AG04450 (cell line): ENCODE results near the gene MYL6B. TPM values are rescaled to one million over a fixed set of nuclear protein-coding genes. Genes with fewer than 3 reads are reported as not detected.

Experiments
- CTCF ChIA-PET: fragments of 300-600, 350-600 bp; formaldehyde crosslinking; extraction: SDS; loops from one replicate; lab custom pipeline; 2022; ENCODE audit warnings: antibody characterized with exemption, inconsistent platforms; lab: Charles Lee
- POLR2A ChIA-PET: fragments of 350-600 bp; formaldehyde crosslinking; extraction: SDS; loops from one replicate; lab custom pipeline; 2021; ENCODE audit warnings: antibody characterized with exemption, inconsistent platforms; lab: Yijun Ruan, JAX
- DNase-seq: peaks from one replicate; pipeline ENCODE4 v3.0.0-alpha.2; 2011; ENCODE audit warnings: low read depth, low spot score
- H3K27ac ChIP-seq: one replicate; pipeline ENCODE4 v1.5.1; 2012; ENCODE audit warnings: low read depth, low read length, control low read depth
- H3K27me3 ChIP-seq: one replicate; pipeline ENCODE4 v1.6.0; 2012; ENCODE audit warnings: low read length; ENCODE audit not compliant: control insufficient read depth, insufficient read depth
- H3K4me3 ChIP-seq: 2 replicates; pipeline ENCODE4 v1.5.1; 2011; ENCODE audit warnings: mild to moderate bottlenecking, low read depth, low read length, control low read depth
- H3K9me3 ChIP-seq: 2 replicates; pipeline ENCODE4 v1.5.1; 2012; ENCODE audit warnings: low read length; ENCODE audit not compliant: control insufficient read depth, insufficient read depth
- CTCF ChIP-seq: IDR thresholded peaks from 2 replicates; pipeline ENCODE4 v1.5.1; 2011; ENCODE audit warnings: low read depth, low read length, control low read depth, inconsistent platforms
- polyA plus RNA-seq: library from polyadenylated mRNA; depleted of rRNA; stranded (reverse); fragments of >200 nt; gene quantifications from 2 replicates; pipeline ENCODE4 v1.2.3, GENCODE V29; 2011

MYL6B gene
- polyA plus RNA-seq, 1 experiment, result 124 TPM

GRCh38 chr12:56163533-56164344 is 11.4 kb downstream of the MYL6B start:
- no peak for TF ChIP-seq CTCF
- Histone ChIP-seq H3K9me3 (no peaks in the 10 kb centered on the region), H3K27me3 (no peaks in the 10 kb centered on the region), H3K4me3 (no peak overlapping the region), H3K27ac (peak overlapping the region; percentile 21)
- ChIA-PET POLR2A (interaction anchor here (0.5 to 2.5 kb wide), 8 partner anchors 15 to 289 kb away, joined by 3 to 18 read pairs (median 3); partner anchors contain the start of genes ESYT1, SMARCC2 and ZC3H10), CTCF (interaction anchor here (1.5 to 1.8 kb wide), 2 partner anchors 12 to 45 kb away, joined by 4 read pairs; partner anchors contain the start of gene ZC3H10)
- no peak for DNase-seq

GRCh38 chr12:56164345-56164729 is 11.9 kb downstream of the MYL6B start:
- CTCF ChIA-PET, result interaction anchor here (1.8 kb wide), 1 partner anchor 13 kb away, joined by 4 read pairs; no protein-coding TSS in a partner anchor

DNA sequence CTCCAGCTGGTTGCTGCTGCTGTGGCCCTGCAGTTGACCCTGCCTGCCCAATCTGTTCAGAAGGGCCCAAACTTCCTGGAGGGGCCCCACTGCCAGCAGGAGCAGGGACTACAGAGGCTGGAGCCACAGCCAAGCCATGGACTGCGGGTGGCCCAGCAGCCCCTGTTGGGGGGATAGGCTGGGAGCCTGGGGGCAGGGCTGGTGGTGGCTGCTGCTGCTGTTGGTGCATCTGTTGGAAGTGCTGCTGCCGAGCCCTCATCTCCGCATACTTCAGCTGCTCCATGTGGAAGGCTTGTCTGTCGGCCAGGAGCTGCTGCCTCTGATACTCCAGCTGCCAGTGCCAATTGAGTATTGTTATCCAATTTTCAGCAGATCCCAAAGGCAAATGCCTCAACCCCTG is 13.0 kb downstream of the MYL6B start:
- ChIA-PET POLR2A (interaction anchor here (0.8 to 1.0 kb wide), 5 partner anchors 37 to 47 kb away, joined by 3 to 5 read pairs (median 4); partner anchors contain the start of genes ESYT1 and ZC3H10), CTCF (interaction anchor here (0.6 kb wide), 1 partner anchor 1618 kb away, joined by 3 read pairs; no protein-coding TSS in a partner anchor)
- Histone ChIP-seq H3K9me3 (no peaks in the 10 kb centered on the region), H3K27me3 (no peaks in the 10 kb centered on the region), H3K27ac (no peak overlapping the region), H3K4me3 (no peak overlapping the region)
- DNase-seq, result no peak
- no peak for TF ChIP-seq CTCF

More at GRCh38 chr12:56164345-56164729, 11.9 kb downstream of the MYL6B start:
- POLR2A ChIA-PET, result interaction anchor here (0.7 to 1.7 kb wide), 4 partner anchors 37 to 289 kb away, joined by 3 to 4 read pairs (median 3); partner anchors contain the start of gene ESYT1
- no peak for TF ChIP-seq CTCF
- no peak for DNase-seq
- Histone ChIP-seq H3K27ac (no peak overlapping the region), H3K9me3 (no peaks in the 10 kb centered on the region), H3K4me3 (no peak overlapping the region), H3K27me3 (no peaks in the 10 kb centered on the region)

- CTCF ChIA-PET, result no interaction called here
- Histone ChIP-seq H3K4me3 (no peak overlapping the region), H3K27me3 (no peaks in the 10 kb centered on the region), H3K27ac (no peak overlapping the region), H3K9me3 (no peaks in the 10 kb centered on the region)
- no peak for TF ChIP-seq CTCF
- POLR2A ChIA-PET, result no interaction called here
- DNase-seq, result no peak
Observed at GRCh38 chr12:56169229-56169759, 16.9 kb downstream of the MYL6B start.

DNA sequence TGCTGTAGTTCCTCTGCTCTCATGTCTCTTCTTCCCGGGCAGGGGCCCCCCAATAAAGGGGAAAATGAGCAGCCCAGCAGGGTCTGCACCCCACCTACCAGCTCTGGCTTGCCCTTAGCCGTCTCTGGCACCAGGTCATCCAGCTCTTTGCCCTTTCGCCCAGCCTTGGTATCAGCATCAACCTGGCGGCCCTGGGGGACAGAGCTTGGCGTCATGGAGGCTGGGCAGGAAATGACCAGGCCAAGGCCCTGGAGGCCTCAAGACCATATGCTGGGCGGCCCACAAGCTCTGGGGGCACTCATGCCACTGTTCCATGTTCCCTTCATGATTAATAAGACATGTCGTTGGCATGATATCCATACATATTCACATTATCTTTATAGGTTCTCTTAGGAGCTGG is 20.5 kb downstream of the MYL6B start:
- Histone ChIP-seq H3K27ac (no peak overlapping the region), H3K27me3 (no peaks in the 10 kb centered on the region), H3K4me3 (no peak overlapping the region), H3K9me3 (no peaks in the 10 kb centered on the region)
- ChIA-PET CTCF (interaction anchor here (0.6 to 1.0 kb wide), 2 partner anchors 17 to 285 kb away, joined by 5 to 6 read pairs; partner anchors contain the start of gene SMARCC2), POLR2A (interaction anchor here (1.5 kb wide), 1 partner anchor 14 kb away, joined by 4 read pairs; the partner anchor contains the start of gene MYL6)
- DNase-seq, result no peak
- TF ChIP-seq CTCF, result no peak
